Erythroblast (primary cell): Measurements from ENCODE around the gene ZBTB21.

ENCODE experiments used
- GATA1 ChIP-seq: IDR thresholded peaks from 2 replicates; pipeline ENCODE4 v1.6.1; 2011; ENCODE audit warnings: low read depth, mild to moderate bottlenecking, control low read depth, low read length, moderate library complexity
- POLR2A ChIP-seq: IDR thresholded peaks from 2 replicates; pipeline ENCODE4 v1.6.1; 2011; ENCODE audit warnings: mild to moderate bottlenecking, low read length

DNA sequence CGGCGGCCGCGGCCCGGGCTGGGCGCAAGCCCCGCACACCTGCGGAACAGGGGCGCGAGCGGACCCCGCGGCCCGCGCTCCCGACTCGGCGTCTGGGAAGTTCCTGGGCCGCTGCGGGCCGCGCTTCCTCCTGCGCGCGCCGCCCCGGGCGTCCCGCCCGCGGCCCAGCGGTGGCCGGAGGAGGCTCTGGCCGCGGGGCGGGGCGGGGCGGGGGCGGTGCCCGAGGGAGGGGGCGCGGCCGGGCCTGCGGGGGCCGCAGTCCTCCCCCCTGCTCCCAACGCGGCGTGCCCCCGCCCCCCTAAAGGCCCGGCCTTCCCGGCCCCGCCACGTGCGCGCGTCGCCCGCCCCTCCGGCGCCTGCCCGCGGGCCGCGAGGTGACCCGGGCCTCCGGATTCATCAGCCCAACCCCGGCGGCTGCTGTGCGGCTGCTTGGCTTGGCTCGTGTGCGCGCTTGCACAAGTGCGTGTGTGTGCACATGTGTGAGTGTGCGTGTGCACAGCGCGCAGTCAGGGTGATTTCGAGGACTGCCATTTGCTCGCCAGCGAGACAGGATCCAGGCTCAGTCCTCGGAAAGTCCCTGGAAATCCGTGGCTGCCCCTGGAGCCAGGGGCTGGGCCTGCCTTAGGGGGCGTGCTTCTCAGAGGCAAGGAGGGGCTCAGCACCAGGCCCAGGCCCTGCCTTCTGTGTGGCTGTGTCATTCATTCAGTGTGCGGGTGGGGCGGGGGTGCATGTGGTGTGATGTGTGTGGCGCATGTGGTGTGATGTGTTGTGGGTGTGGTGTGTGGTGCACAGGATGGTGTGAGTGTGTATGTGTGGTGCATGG is 56.1 kb downstream of the ZBTB21 start, which contains the start of gene C2CD2:
- TF ChIP-seq POLR2A = no peak
- no peak for TF ChIP-seq GATA1
